Measurements from ENCODE around the gene ADCY1.

GRCh38 chr7:45564485-45564884, 9.7 kb upstream of the ADCY1 start:
- TF ChIP-seq CTCF (IDR thresholded peaks at IDR 0.05; ENCODE audit: low read length) (no peak), EZH2phosphoT487 (IDR thresholded peaks at IDR 0.05; ENCODE audit: low read length) (no peak)
